BJ (cell line): Measurements from ENCODE around the gene PRPF4. TPM values are rescaled to one million over a fixed set of nuclear protein-coding genes. Genes with fewer than 3 reads are reported as not detected.

ENCODE experiments used
- CTCF ChIA-PET: fragments of 350-600 bp; formaldehyde crosslinking; extraction: SDS; loops from one replicate; lab custom pipeline; 2021; ENCODE audit warnings: antibody characterized with exemption, inconsistent platforms; lab: Yijun Ruan, JAX
- POLR2A ChIA-PET: fragments of 300-600 bp; sonication (Branson Sonifier 250); formaldehyde crosslinking; extraction: SDS; loops from one replicate; lab custom pipeline; 2021; ENCODE audit warnings: antibody characterized with exemption; lab: Charles Lee
- DNase-seq: peaks from one replicate; pipeline ENCODE4 v3.0.0-alpha.2; 2011; ENCODE audit warnings: low read depth
- H3K27me3 ChIP-seq: 2 replicates; pipeline ENCODE4 v1.6.0; 2011; ENCODE audit warnings: low read length; ENCODE audit not compliant: control insufficient read depth, insufficient read depth
- H3K36me3 ChIP-seq: 2 replicates; pipeline ENCODE4 v1.5.1; 2011; ENCODE audit warnings: low read length; ENCODE audit not compliant: control insufficient read depth, insufficient read depth
- H3K4me3 ChIP-seq: 2 replicates; pipeline ENCODE4 v1.5.1; 2011; ENCODE audit warnings: low read depth, mild to moderate bottlenecking, control low read depth, low read length
- polyA plus RNA-seq: library from polyadenylated mRNA; depleted of rRNA; stranded (reverse); fragments of >200 nt; gene quantifications from 2 replicates; pipeline ENCODE4 v1.2.3, GENCODE V29; 2011
- TF ChIP-seq, protein P1 (sequence below): IDR thresholded peaks from 2 replicates; pipeline ENCODE4 v1.5.1; 2011; ENCODE audit warnings: low read depth, mild to moderate bottlenecking, control low read depth, inconsistent platforms, low read length, moderate library complexity; ENCODE audit not compliant: insufficient read depth

PRPF4 gene
- polyA plus RNA-seq, 1 experiment, result 18.3 TPM

- TF ChIP-seq, protein P1, sequence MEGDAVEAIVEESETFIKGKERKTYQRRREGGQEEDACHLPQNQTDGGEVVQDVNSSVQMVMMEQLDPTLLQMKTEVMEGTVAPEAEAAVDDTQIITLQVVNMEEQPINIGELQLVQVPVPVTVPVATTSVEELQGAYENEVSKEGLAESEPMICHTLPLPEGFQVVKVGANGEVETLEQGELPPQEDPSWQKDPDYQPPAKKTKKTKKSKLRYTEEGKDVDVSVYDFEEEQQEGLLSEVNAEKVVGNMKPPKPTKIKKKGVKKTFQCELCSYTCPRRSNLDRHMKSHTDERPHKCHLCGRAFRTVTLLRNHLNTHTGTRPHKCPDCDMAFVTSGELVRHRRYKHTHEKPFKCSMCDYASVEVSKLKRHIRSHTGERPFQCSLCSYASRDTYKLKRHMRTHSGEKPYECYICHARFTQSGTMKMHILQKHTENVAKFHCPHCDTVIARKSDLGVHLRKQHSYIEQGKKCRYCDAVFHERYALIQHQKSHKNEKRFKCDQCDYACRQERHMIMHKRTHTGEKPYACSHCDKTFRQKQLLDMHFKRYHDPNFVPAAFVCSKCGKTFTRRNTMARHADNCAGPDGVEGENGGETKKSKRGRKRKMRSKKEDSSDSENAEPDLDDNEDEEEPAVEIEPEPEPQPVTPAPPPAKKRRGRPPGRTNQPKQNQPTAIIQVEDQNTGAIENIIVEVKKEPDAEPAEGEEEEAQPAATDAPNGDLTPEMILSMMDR, result no peak
- no peak for DNase-seq
- Histone ChIP-seq H3K4me3 (no peak overlapping the region), H3K27me3 (no peaks in the 10 kb centered on the region), H3K36me3 (peaks cover 13% of the 10 kb centered on the region)
- POLR2A ChIA-PET, result no interaction called here
- CTCF ChIA-PET, result interaction anchor here (1.4 kb wide), 1 partner anchor 47 kb away, joined by 4 read pairs; the partner anchor contains the start of genes FKBP15 and SLC31A1
Measured at GRCh38 chr9:113267911-113268566, 7.4 kb upstream of the PRPF4 start.

- POLR2A ChIA-PET, result interaction anchor here (0.9 kb wide), 1 partner anchor 43 kb away, joined by 3 read pairs; no protein-coding TSS in a partner anchor
- Histone ChIP-seq H3K36me3 (peaks cover 13% of the 10 kb centered on the region), H3K4me3 (no peak overlapping the region), H3K27me3 (no peaks in the 10 kb centered on the region)
- TF ChIP-seq, protein P1, result no peak
- no peak for DNase-seq
- CTCF ChIA-PET, result interaction anchor here (0.6 to 2.1 kb wide), 4 partner anchors 10 to 132 kb away, joined by 3 to 5 read pairs (median 4); partner anchors contain the start of genes ALAD, FKBP15 and SLC31A1
Measured at GRCh38 chr9:113269355-113269754, 6.1 kb upstream of the PRPF4 start.

DNA sequence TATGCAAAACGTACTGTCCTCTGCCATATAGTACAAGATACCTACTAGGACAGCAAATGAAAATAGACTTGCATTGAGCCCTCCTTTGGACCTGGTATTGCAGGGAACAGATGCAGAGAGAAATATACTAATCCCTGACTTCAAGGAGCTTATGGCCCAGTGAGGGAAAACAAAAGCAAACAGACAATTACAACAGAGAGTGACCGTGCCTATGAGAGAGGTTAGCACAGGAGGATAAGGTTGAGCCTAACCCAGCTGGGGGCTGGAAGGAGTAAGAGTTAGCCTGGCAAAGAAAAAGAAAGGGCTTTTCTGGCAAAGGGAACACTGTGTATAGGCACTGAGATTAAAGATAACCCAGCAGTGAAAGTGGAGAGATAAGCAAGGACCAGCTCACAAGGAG, 5.6 kb upstream of the PRPF4 start:
- H3K36me3 ChIP-seq, result peaks cover 13% of the 10 kb centered on the region
- POLR2A ChIA-PET, result interaction anchor here (0.9 kb wide), 1 partner anchor 42 kb away, joined by 3 read pairs; no protein-coding TSS in a partner anchor

GRCh38 chr9:113274474-113275156, 843 bp upstream of the PRPF4 start:
- TF ChIP-seq, protein P1, result peak; percentile 60
- Histone ChIP-seq H3K27me3 (no peaks in the 10 kb centered on the region), H3K36me3 (peaks cover 11% of the 10 kb centered on the region), H3K4me3 (peak overlapping the region; percentile 63)
- ChIA-PET POLR2A (interaction anchor here (0.7 to 1.3 kb wide), 4 partner anchors 9 to 135 kb away, joined by 5 to 7 read pairs (median 6); partner anchors contain the start of genes C9orf43, FKBP15, POLE3 and SLC31A1), CTCF (interaction anchor here (0.6 to 4.8 kb wide), 30 partner anchors 8 to 381 kb away, joined by 3 to 45 read pairs (median 4); partner anchors contain the start of genes ALAD, C9orf43, POLE3 and SLC31A1)
- DNase-seq, result no peak

More for the DNA sequence above, 5.6 kb upstream of the PRPF4 start:
- CTCF ChIA-PET, result interaction anchor here (1.2 to 2.1 kb wide), 3 partner anchors 10 to 131 kb away, joined by 3 to 5 read pairs (median 4); partner anchors contain the start of genes ALAD, FKBP15 and SLC31A1
- no peak overlapping the region for H3K4me3 ChIP-seq
- TF ChIP-seq, protein P1, result no peak
- H3K27me3 ChIP-seq, result no peaks in the 10 kb centered on the region
- DNase-seq, result no peak

DNA sequence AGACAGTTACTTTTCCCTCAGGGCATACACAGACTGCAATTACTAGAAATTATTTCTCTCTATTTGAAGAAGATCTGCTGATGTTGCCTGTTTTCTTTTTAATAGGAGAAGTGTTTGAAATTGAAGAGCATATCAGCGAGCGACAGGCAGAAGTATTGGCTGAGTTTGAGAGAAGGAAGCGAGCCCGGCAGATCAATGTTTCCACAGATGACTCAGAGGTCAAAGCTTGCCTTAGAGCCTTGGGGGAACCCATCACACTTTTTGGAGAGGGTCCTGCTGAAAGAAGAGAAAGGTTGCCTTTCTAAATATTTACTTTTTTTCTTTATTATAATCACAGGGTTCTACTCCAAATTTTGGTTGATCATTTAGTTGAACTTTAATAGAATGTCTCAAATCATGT, 3.4 kb downstream of the PRPF4 start:
- no peak overlapping the region for H3K4me3 ChIP-seq

More for the DNA sequence above, 3.4 kb downstream of the PRPF4 start:
- Histone ChIP-seq H3K36me3 (peaks cover 8% of the 10 kb centered on the region), H3K27me3 (no peaks in the 10 kb centered on the region)
- no peak for DNase-seq
- ChIA-PET CTCF (no interaction called here), POLR2A (no interaction called here)
- TF ChIP-seq, protein P1, result no peak
